Gastroesophageal sphincter (tissue), 3 donors: ENCODE results near the gene ANKRD60.

Experiments used
- CTCF ChIP-seq, 4 experiments: fragments of 200-600 bp in 2 of 4; fragments of 450-650 bp in 2 of 4; sonication (generic) in 1 of 4; IDR thresholded peaks; one replicate each; pipeline ENCODE4 v1.5.1; 2017 to 2019; ENCODE audit warnings: antibody characterized with exemption in 4 of 4, mild to moderate bottlenecking in 2 of 4, moderate library complexity in 2 of 4
- EP300 ChIP-seq: sonication (generic); formaldehyde crosslinking; IDR thresholded peaks from one replicate; pipeline ENCODE4 v1.6.1; 2017; ENCODE audit warnings: antibody characterized with exemption, mild to moderate bottlenecking

GRCh38 chr20:58229198-58229798, 845 bp upstream of the ANKRD60 start:
- no peak for TF ChIP-seq CTCF (IDR thresholded peaks at IDR 0.05)
- TF ChIP-seq EP300: no peak
